ENCODE measurements around the gene IQCF5. TPM values are rescaled to one million over a fixed set of nuclear protein-coding genes. Genes with fewer than 3 reads are reported as not detected.

IQCF5 gene
- total and polyA plus RNA-seq, 2 donors (not counting 3 experiments of a cell fraction or from before 2014, with no cell fraction given) = not detected

DNA sequence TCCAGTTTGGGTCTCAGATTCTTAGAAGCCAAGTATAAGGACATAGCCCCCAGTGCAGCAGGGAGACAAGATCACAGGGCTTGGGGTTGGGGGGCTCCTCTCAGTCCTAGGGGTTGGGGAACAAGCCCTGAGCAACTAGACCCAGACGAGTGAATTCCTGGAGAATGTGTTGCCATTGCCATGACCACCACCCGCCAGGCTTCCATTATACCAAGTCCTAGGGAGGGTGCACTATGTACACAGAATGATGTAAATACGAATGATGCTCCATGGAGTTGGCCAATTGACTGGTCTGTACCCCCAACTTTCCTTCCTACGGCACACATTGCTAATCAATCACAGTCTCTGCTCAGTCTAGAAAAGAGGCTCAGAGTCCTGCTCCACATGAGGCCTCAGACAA lies 19.0 kb upstream of the IQCF5 start:
- TF ChIP-seq GATA2 (IDR thresholded peaks at IDR 0.05; ENCODE audit: insufficient read depth, insufficient read length, low read depth, low read length) (no peak), JUN (IDR thresholded peaks at IDR 0.05; ENCODE audit: borderline replicate concordance, insufficient read depth, insufficient read length, low read depth) (no peak), POLR2AphosphoS5 (IDR thresholded peaks at IDR 0.05; ENCODE audit: insufficient read depth, low read depth, low read length) (no peak), EZH2 (IDR thresholded peaks at IDR 0.05; ENCODE audit: borderline replicate concordance, low read depth, low read length, severe bottlenecking) (no peak), MYC (IDR thresholded peaks at IDR 0.05; ENCODE audit: low read depth, low read length) (no peak), POLR2A (IDR thresholded peaks at IDR 0.05; ENCODE audit: low read depth, low read length) (no peak), FOS (IDR thresholded peaks at IDR 0.05; ENCODE audit: borderline replicate concordance, insufficient read depth, low read length) (no peak)
- TF ChIP-seq, protein P1, sequence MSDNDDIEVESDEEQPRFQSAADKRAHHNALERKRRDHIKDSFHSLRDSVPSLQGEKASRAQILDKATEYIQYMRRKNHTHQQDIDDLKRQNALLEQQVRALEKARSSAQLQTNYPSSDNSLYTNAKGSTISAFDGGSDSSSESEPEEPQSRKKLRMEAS (IDR thresholded peaks at IDR 0.05; ENCODE audit: insufficient read depth, insufficient read length) = no peak
- TF ChIP-seq, protein P2, sequence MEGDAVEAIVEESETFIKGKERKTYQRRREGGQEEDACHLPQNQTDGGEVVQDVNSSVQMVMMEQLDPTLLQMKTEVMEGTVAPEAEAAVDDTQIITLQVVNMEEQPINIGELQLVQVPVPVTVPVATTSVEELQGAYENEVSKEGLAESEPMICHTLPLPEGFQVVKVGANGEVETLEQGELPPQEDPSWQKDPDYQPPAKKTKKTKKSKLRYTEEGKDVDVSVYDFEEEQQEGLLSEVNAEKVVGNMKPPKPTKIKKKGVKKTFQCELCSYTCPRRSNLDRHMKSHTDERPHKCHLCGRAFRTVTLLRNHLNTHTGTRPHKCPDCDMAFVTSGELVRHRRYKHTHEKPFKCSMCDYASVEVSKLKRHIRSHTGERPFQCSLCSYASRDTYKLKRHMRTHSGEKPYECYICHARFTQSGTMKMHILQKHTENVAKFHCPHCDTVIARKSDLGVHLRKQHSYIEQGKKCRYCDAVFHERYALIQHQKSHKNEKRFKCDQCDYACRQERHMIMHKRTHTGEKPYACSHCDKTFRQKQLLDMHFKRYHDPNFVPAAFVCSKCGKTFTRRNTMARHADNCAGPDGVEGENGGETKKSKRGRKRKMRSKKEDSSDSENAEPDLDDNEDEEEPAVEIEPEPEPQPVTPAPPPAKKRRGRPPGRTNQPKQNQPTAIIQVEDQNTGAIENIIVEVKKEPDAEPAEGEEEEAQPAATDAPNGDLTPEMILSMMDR (IDR thresholded peaks at IDR 0.05; ENCODE audit: extremely low read depth in 1 of 2, insufficient read depth in 1 of 2, low read depth in 1 of 2, low read length in 2 of 2) = no peak
- Histone ChIP-seq H3K27me3 (ENCODE audit: control insufficient read depth in 2 of 2, insufficient read depth in 2 of 2, low read length in 2 of 2) (peaks cover 0 to 9% of the 10 kb centered on the region in 2 experiments), H4K20me1 (replicated peaks; ENCODE audit: control insufficient read depth, extremely low read depth, insufficient read depth, low read length) (no peaks in the 10 kb centered on the region), H3K4me2 (ENCODE audit: insufficient read depth, low read length) (no peak overlapping the region), H3K9me1 (replicated peaks; ENCODE audit: control insufficient read depth, extremely low read depth, insufficient read depth, low read length) (no peaks in the 10 kb centered on the region), H3K9ac (replicated peaks; ENCODE audit: extremely low read depth, insufficient read depth, low read length) (no peak overlapping the region), H3K79me2 (ENCODE audit: control insufficient read depth, insufficient read depth, low read length) (no peaks in the 10 kb centered on the region), H2AFZ (ENCODE audit: low read depth, low read length) (no peak overlapping the region), H3K4me3 (replicated peaks in 1 of 3; ENCODE audit: insufficient read depth in 1 of 3, low read depth in 1 of 3, low read length in 3 of 3) (no peak overlapping the region), H3K36me3 (ENCODE audit: control insufficient read depth in 2 of 2, extremely low read depth in 1 of 2, insufficient read depth in 2 of 2, low read length in 2 of 2) (no peaks in the 10 kb centered on the region), H3K9me3 (replicated peaks; ENCODE audit: control insufficient read depth, insufficient read depth, low read length) (no peaks in the 10 kb centered on the region), H3K4me1 (ENCODE audit: control insufficient read depth, extremely low read depth, insufficient read depth, low read length) (no peaks in the 10 kb centered on the region), H3K27ac (ENCODE audit: insufficient read depth, low read depth, low read length) (no peak overlapping the region)
- ChIA-PET CTCF (no interaction called here), POLR2A (no interaction called here)
- BruUV-seq (replicated peaks) = no TSS peak
- FAIRE-seq (no peak), DNase-seq (ENCODE audit: low read depth, low spot score) (no peak)
- dilution Hi-C loops (cut with MboI; ENCODE audit: extremely low pct_ligation_motif_present, low sequenced_read_pairs) (no loop called here), intact Hi-C loops (cut with micrococcal nuclease) (no loop called here)

Data from endothelial cell of umbilical vein (primary cell).